HCT116 (cell line): Measurements from ENCODE around the gene IMMT. TPM values are rescaled to one million over a fixed set of nuclear protein-coding genes. Genes with fewer than 3 reads are reported as not detected.
A peak's percentile ranks its signal among the peaks of the same experiment; 100 is the strongest.

Experiments
- ATAC-seq: fragments of 200-7000 bp; cut with Tn5 transposase; 2 replicates; pipeline ENCODE4 v1.9.1; 2020; ENCODE audit warnings: mild to moderate bottlenecking, moderate library complexity
- BruUV-seq: library from RNA; stranded (reverse); fragments of 400-500 nt; replicated peaks from 2 replicates; lab custom pipeline; 2021; lab: Mats Ljungman, UMichigan
- CTCF ChIA-PET: fragments of 300-600 bp; sonication (Branson Sonifier 250); formaldehyde crosslinking; loops from one replicate; lab custom pipeline; 2021; ENCODE audit warnings: antibody characterized with exemption; lab: Charles Lee
- POLR2A ChIA-PET: fragments of 300-600, 350-600 bp; sonication (Branson Sonifier 250); formaldehyde crosslinking; loops from one replicate; lab custom pipeline; 2021; ENCODE audit warnings: antibody characterized with exemption; lab: Charles Lee
- RAD21 ChIA-PET, 2 experiments: fragments of 300-600 bp; sonication (Branson Sonifier 250); formaldehyde crosslinking; loops; one replicate each; lab custom pipeline; 2023; ENCODE audit warnings: low total read pairs in 2 of 2; ENCODE audit not compliant: uncharacterized antibody in 2 of 2, unreplicated experiment in 2 of 2, low non-redundant PET in 1 of 2; lab: Charles Lee
- DNase-seq: peaks from one replicate; pipeline ENCODE4 v3.0.0-alpha.2; 2010; ENCODE audit warnings: low read depth, low spot score
- H2AFZ ChIP-seq: fragments of 200-600 bp; shearing (Covaris generic), sonication (generic); 2 replicates; pipeline ENCODE4 v1.6.1; 2017; ENCODE audit warnings: low read depth, mixed run types, mixed read lengths, antibody characterized with exemption, low read length; ENCODE audit not compliant: poor library complexity, severe bottlenecking
- H3K27ac ChIP-seq: 2 replicates; pipeline ENCODE4 v1.5.1; 2012; ENCODE audit warnings: low read depth, low read length
- H3K27me3 ChIP-seq: fragments of 200-600 bp; sonication (generic); 2 replicates; pipeline ENCODE4 v1.6.1; 2016; ENCODE audit warnings: mixed run types, low read length, mixed read lengths; ENCODE audit not compliant: insufficient read depth
- H3K36me3 ChIP-seq, 2 experiments: fragments of 200-500 bp in 1 of 2; fragments of 200-600 bp in 1 of 2; sonication (Bioruptor generic) in 1 of 2; sonication (generic) in 1 of 2; 2 replicates each; pipeline versions ENCODE4 v1.5.1 to v1.6.1; 2014 to 2016; ENCODE audit warnings: low read length in 2 of 2, inconsistent platforms in 1 of 2, mixed read lengths in 1 of 2, mixed run types in 1 of 2; ENCODE audit not compliant: insufficient read depth in 2 of 2, control insufficient read depth in 1 of 2
- H3K4me1 ChIP-seq, 2 experiments: fragments of 200-600 bp in 1 of 2; sonication (generic) in 1 of 2; 2 replicates each; pipeline versions ENCODE4 v1.5.1 to v1.6.1; 2012 to 2017; ENCODE audit warnings: low read length in 2 of 2, inconsistent platforms in 1 of 2, mild to moderate bottlenecking in 1 of 2, mixed read lengths in 1 of 2, mixed run types in 1 of 2, moderate library complexity in 1 of 2; ENCODE audit not compliant: insufficient read depth in 2 of 2, control insufficient read depth in 1 of 2
- H3K4me2 ChIP-seq: fragments of 200-600 bp; sonication (generic); 2 replicates; pipeline ENCODE4 v1.6.1; 2017; ENCODE audit warnings: mixed run types, low read length, mixed read lengths
- H3K4me3 ChIP-seq, 2 experiments: fragments of 200-600 bp in 1 of 2; sonication (generic) in 1 of 2; replicated peaks in 1 of 2; 2 replicates each; pipeline ENCODE4 v1.5.1; 2011 to 2016; ENCODE audit warnings: low read length in 2 of 2, control low read depth in 1 of 2, low read depth in 1 of 2, mild to moderate bottlenecking in 1 of 2, mixed read lengths in 1 of 2, mixed run types in 1 of 2
- H3K79me2 ChIP-seq: fragments of 200-600 bp; sonication (generic); 2 replicates; pipeline ENCODE4 v1.6.1; 2017; ENCODE audit warnings: mild to moderate bottlenecking, mixed run types, low read length, moderate library complexity, mixed read lengths; ENCODE audit not compliant: insufficient read depth
- H3K9ac ChIP-seq: fragments of 200-600 bp; sonication (generic); 2 replicates; pipeline ENCODE4 v1.6.1; 2016; ENCODE audit warnings: low read length, mixed read lengths
- H3K9me2 ChIP-seq: fragments of 200-600 bp; sonication (generic), shearing (Covaris generic); 2 replicates; pipeline ENCODE4 v1.6.1; 2017; ENCODE audit warnings: mixed run types, mild to moderate bottlenecking, moderate library complexity; ENCODE audit not compliant: insufficient read depth
- H3K9me3 ChIP-seq, 2 experiments: fragments of 200-500 bp in 1 of 2; fragments of 200-600 bp in 1 of 2; sonication (Bioruptor generic) in 1 of 2; sonication (generic) in 1 of 2; 2 replicates each; pipeline ENCODE4 v1.6.1; 2014 to 2017; ENCODE audit warnings: low read length in 2 of 2, mixed read lengths in 2 of 2, inconsistent platforms in 1 of 2, low read depth in 1 of 2, mild to moderate bottlenecking in 1 of 2, mixed run types in 1 of 2, moderate library complexity in 1 of 2; ENCODE audit not compliant: control insufficient read depth in 1 of 2, insufficient read depth in 1 of 2
- H4K20me1 ChIP-seq: fragments of 200-600 bp; sonication (generic), shearing (Covaris generic); 2 replicates; pipeline ENCODE4 v1.6.1; 2017; ENCODE audit warnings: mixed run types, mild to moderate bottlenecking, moderate library complexity; ENCODE audit not compliant: insufficient read depth
- CBX3 ChIP-seq: IDR thresholded peaks from 2 replicates; pipeline ENCODE4 v1.6.1; 2012; ENCODE audit warnings: low read depth
- EGR1 ChIP-seq: IDR thresholded peaks from 2 replicates; pipeline ENCODE4 v1.6.1; 2012; ENCODE audit warnings: low read depth
- ELF1 ChIP-seq: IDR thresholded peaks from 2 replicates; pipeline ENCODE4 v1.6.1; 2012; ENCODE audit warnings: low read depth, borderline replicate concordance
- EZH2 ChIP-seq: fragments of 200-600 bp; sonication (generic); IDR thresholded peaks from 2 replicates; pipeline ENCODE4 v1.6.1; 2017; ENCODE audit warnings: antibody characterized with exemption, mixed run types
- EZH2phosphoT487 ChIP-seq: fragments of 200-600 bp; IDR thresholded peaks from 2 replicates; pipeline ENCODE4 v1.6.1; 2018; ENCODE audit warnings: antibody characterized with exemption, borderline replicate concordance
- FOSL1 ChIP-seq: IDR thresholded peaks from 2 replicates; pipeline ENCODE4 v1.6.1; 2012; ENCODE audit warnings: low read depth
- JUND ChIP-seq: IDR thresholded peaks from 2 replicates; pipeline ENCODE4 v1.6.1; 2012
- POLR2A ChIP-seq: IDR thresholded peaks from 2 replicates; pipeline ENCODE4 v1.7.0; 2011; ENCODE audit warnings: borderline replicate concordance; ENCODE audit not compliant: insufficient read depth, insufficient read length; ENCODE audit errors: extremely low read depth
- POLR2AphosphoS5 ChIP-seq: IDR thresholded peaks from 2 replicates; pipeline ENCODE4 v1.6.1; 2011; ENCODE audit warnings: mild to moderate bottlenecking, low read depth, low read length, moderate library complexity
- TCF7L2 ChIP-seq: IDR thresholded peaks from 2 replicates; pipeline ENCODE4 v1.7.0; 2011; ENCODE audit warnings: borderline replicate concordance, inconsistent platforms; ENCODE audit not compliant: insufficient read depth, insufficient read length; ENCODE audit errors: extremely low read depth
- YY1 ChIP-seq: IDR thresholded peaks from 2 replicates; pipeline ENCODE4 v1.6.1; 2011; ENCODE audit warnings: low read length, low read depth, moderate library complexity, mild to moderate bottlenecking; ENCODE audit not compliant: insufficient replicate concordance; ENCODE audit errors: extremely low read depth
- ZNF274 ChIP-seq: fragments of 200-500 bp; sonication (Bioruptor generic); IDR thresholded peaks from 2 replicates; pipeline ENCODE4 v1.6.1; 2014; ENCODE audit warnings: mild to moderate bottlenecking, low read depth, low read length, inconsistent platforms
- intact Hi-C: fragments of 100-400 bp; cut with micrococcal nuclease; formaldehyde crosslinking; loops from 2 replicates; pipeline ENCODE4 v1.10.0; 2022
- total RNA-seq: library from RNA; stranded (reverse); gene quantifications from one replicate; pipeline ENCODE4 v1.2.1, GENCODE V29; 2021; ENCODE audit not compliant: unreplicated experiment
- TF ChIP-seq, protein P1 (sequence below), 3 experiments: fragments of 200-600 bp in 1 of 3; sonication (generic) in 1 of 3; IDR thresholded peaks in 2 of 3; conservative IDR thresholded peaks in 1 of 3; 2 replicates each; pipeline ENCODE4 v1.5.1; 2012 to 2017; ENCODE audit warnings: low read depth in 2 of 3, low read length in 2 of 3, antibody characterized with exemption in 1 of 3, borderline replicate concordance in 1 of 3, control low read depth in 1 of 3, mild to moderate bottlenecking in 1 of 3, mixed read lengths in 1 of 3, mixed run types in 1 of 3, moderate library complexity in 1 of 3; ENCODE audit not compliant: insufficient read depth in 1 of 3
- TF ChIP-seq, protein P2 (sequence below): IDR thresholded peaks from 2 replicates; pipeline ENCODE4 v1.6.1; 2011; ENCODE audit warnings: mild to moderate bottlenecking, low read length, moderate library complexity; ENCODE audit not compliant: insufficient replicate concordance; ENCODE audit errors: extremely low read depth
- TF ChIP-seq, protein P3 (sequence below): IDR thresholded peaks from 2 replicates; pipeline ENCODE4 v1.6.1; 2012
- TF ChIP-seq, protein P4 (sequence below): IDR thresholded peaks from 2 replicates; pipeline ENCODE4 v1.6.1; 2012; ENCODE audit warnings: low read depth
- TF ChIP-seq, protein P5 (sequence below): IDR thresholded peaks from 2 replicates; pipeline ENCODE4 v1.6.1; 2012

Gene IMMT
- total RNA-seq, 1 experiment from 2014 or later = 125 TPM

DNA sequence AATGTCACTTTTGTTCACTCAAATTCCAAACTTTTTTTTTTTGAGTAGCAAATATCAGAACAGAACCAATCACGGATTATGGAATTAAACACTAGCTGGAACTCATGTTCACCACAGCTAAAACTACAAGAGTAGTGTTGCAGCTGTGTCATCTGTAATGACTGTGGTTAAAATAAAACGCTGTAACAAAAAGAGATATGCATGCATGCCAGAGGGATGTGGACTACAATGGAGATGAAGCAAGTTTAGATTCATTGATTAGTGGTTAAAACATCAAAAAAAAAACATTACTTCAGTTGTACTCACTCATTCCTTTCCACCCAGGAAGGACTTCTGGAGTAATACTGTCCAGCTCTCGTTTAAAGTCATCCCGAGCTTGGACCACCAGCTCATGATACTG lies 37.0 kb downstream of the IMMT start:
- TF ChIP-seq ZNF274 (no peak), POLR2AphosphoS5 (no peak), CBX3 (no peak), EZH2 (no peak), TCF7L2 (no peak), YY1 (no peak), ELF1 (no peak), POLR2A (no peak), JUND (no peak), FOSL1 (no peak), EGR1 (no peak), EZH2phosphoT487 (no peak)
- TF ChIP-seq, protein P1, sequence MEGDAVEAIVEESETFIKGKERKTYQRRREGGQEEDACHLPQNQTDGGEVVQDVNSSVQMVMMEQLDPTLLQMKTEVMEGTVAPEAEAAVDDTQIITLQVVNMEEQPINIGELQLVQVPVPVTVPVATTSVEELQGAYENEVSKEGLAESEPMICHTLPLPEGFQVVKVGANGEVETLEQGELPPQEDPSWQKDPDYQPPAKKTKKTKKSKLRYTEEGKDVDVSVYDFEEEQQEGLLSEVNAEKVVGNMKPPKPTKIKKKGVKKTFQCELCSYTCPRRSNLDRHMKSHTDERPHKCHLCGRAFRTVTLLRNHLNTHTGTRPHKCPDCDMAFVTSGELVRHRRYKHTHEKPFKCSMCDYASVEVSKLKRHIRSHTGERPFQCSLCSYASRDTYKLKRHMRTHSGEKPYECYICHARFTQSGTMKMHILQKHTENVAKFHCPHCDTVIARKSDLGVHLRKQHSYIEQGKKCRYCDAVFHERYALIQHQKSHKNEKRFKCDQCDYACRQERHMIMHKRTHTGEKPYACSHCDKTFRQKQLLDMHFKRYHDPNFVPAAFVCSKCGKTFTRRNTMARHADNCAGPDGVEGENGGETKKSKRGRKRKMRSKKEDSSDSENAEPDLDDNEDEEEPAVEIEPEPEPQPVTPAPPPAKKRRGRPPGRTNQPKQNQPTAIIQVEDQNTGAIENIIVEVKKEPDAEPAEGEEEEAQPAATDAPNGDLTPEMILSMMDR (IDR thresholded peaks at IDR 0.05 in 2 of 3, conservative IDR thresholded peaks at IDR 0.05 in 1 of 3; ENCODE audit: borderline replicate concordance in 1 of 3, insufficient read depth in 1 of 3, low read depth in 2 of 3, low read length in 2 of 3) = no peak
- TF ChIP-seq, protein P2, sequence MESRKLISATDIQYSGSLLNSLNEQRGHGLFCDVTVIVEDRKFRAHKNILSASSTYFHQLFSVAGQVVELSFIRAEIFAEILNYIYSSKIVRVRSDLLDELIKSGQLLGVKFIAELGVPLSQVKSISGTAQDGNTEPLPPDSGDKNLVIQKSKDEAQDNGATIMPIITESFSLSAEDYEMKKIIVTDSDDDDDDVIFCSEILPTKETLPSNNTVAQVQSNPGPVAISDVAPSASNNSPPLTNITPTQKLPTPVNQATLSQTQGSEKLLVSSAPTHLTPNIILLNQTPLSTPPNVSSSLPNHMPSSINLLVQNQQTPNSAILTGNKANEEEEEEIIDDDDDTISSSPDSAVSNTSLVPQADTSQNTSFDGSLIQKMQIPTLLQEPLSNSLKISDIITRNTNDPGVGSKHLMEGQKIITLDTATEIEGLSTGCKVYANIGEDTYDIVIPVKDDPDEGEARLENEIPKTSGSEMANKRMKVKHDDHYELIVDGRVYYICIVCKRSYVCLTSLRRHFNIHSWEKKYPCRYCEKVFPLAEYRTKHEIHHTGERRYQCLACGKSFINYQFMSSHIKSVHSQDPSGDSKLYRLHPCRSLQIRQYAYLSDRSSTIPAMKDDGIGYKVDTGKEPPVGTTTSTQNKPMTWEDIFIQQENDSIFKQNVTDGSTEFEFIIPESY = no peak
- TF ChIP-seq, protein P3, sequence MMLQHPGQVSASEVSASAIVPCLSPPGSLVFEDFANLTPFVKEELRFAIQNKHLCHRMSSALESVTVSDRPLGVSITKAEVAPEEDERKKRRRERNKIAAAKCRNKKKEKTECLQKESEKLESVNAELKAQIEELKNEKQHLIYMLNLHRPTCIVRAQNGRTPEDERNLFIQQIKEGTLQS = no peak
- TF ChIP-seq, protein P4, sequence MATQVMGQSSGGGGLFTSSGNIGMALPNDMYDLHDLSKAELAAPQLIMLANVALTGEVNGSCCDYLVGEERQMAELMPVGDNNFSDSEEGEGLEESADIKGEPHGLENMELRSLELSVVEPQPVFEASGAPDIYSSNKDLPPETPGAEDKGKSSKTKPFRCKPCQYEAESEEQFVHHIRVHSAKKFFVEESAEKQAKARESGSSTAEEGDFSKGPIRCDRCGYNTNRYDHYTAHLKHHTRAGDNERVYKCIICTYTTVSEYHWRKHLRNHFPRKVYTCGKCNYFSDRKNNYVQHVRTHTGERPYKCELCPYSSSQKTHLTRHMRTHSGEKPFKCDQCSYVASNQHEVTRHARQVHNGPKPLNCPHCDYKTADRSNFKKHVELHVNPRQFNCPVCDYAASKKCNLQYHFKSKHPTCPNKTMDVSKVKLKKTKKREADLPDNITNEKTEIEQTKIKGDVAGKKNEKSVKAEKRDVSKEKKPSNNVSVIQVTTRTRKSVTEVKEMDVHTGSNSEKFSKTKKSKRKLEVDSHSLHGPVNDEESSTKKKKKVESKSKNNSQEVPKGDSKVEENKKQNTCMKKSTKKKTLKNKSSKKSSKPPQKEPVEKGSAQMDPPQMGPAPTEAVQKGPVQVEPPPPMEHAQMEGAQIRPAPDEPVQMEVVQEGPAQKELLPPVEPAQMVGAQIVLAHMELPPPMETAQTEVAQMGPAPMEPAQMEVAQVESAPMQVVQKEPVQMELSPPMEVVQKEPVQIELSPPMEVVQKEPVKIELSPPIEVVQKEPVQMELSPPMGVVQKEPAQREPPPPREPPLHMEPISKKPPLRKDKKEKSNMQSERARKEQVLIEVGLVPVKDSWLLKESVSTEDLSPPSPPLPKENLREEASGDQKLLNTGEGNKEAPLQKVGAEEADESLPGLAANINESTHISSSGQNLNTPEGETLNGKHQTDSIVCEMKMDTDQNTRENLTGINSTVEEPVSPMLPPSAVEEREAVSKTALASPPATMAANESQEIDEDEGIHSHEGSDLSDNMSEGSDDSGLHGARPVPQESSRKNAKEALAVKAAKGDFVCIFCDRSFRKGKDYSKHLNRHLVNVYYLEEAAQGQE = no peak
- TF ChIP-seq, protein P5, sequence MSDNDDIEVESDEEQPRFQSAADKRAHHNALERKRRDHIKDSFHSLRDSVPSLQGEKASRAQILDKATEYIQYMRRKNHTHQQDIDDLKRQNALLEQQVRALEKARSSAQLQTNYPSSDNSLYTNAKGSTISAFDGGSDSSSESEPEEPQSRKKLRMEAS = no peak
- Histone ChIP-seq H3K4me1 (no peaks in the 10 kb centered on the region), H3K9me2 (no peaks in the 10 kb centered on the region), H3K4me3 (no peak overlapping the region), H3K36me3 (peaks cover 37 to 52% of the 10 kb centered on the region in 2 experiments; a peak in 3 of 4 replicates), H3K27ac (no peak overlapping the region), H2AFZ (no peak overlapping the region), H3K9me3 (no peaks in the 10 kb centered on the region), H3K27me3 (no peaks in the 10 kb centered on the region), H3K79me2 (no peaks in the 10 kb centered on the region), H4K20me1 (no peaks in the 10 kb centered on the region), H3K4me2 (no peak overlapping the region), H3K9ac (no peak overlapping the region)
- ATAC-seq (no peak), DNase-seq (no peak)
- ChIA-PET CTCF (no interaction called here), RAD21 (no interaction called here), POLR2A (interaction anchor here (1.1 kb wide), 1 partner anchor 13 kb away, joined by 3 read pairs; no protein-coding TSS in a partner anchor)
- intact Hi-C loops = no loop called here
- TSS peak; percentile 29 for BruUV-seq
